ENCODE measurements around the gene CDH13.

DNA sequence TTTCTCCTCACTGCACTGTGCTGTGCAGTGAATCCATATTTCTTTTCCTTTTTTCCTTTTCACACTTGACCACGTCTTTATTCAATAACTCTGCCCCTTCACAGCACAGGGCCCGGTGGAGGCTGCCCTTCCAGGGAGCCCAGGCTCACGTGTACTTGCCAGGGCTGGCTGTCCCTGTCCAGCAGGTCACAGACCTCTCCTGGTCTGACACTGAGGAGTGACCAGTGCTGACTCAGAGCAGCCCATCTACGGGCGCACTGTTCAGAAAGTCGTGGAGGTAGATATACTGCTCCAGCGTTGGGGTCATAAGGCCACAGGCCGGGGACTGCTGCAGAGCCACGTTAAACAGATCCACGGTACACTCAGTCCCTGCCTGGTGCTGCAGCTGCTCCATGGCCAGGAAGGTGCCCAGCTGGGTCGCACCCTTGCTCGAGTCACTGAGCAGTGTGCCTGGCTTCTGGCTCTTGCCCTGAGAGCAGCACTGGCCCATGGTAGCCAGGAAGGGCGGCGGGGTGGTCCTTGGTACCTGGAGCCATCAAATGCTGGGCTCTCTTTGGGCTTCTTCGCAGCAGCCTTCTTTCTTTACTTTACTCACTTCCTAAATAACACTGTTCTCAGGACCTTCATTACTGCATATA lies 531.7 kb downstream of the CDH13 start:
- no peak for TF ChIP-seq CTCF (conservative IDR thresholded peaks at IDR 0.05 in 1 of 2, IDR thresholded peaks at IDR 0.05 in 1 of 2; ENCODE audit: low read depth in 1 of 2, low read length in 2 of 2)
- no peak for TF ChIP-seq EZH2 (IDR thresholded peaks at IDR 0.05; ENCODE audit: low read length, missing control alignments)

Data from fibroblast of lung (primary cell).